Kidney capillary endothelial cell (primary cell): ENCODE results near the gene GDF15.

Source experiments
- DNase-seq: peaks from one replicate; pipeline ENCODE4 v3.0.0-alpha.2; 2018; ENCODE audit warnings: low spot score

GDF15 gene

DNA sequence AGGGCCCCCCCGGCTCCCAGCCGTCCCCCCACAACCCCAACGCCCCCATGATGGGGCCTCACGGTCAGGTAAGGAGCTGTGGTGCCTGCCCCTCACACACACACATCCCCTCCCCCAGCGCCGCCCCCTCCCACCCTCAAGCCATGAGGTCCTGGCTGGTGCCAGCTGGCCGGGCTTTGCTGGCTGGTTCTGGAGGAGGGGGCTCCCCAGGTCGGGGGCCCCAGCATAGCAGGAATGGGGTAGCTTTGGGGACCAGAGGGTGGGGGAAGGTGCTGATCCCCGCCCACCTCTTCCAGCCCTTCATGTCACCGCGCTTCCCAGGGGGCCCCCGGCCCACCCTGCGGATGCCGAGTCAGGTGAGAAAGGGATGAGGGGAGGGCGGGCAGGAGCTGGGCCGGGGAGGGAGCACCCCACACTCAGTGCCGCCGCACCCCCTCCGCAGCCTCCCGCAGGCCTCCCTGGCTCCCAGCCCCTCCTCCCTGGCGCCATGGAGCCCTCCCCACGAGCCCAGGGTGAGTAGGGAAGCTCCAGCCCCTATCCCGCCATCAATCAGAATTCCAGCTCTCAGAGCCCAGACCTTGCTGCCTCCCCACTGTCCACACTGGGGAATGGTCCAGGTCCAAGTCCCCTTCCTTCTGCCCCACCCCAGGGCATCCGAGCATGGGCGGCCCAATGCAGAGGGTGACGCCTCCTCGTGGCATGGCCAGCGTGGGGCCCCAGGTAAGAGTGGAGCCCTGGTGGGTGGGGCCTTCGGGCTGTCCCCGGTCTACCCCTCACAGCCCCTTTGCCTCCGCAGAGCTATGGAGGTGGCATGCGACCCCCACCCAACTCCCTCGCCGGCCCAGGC lies 45.6 kb downstream of the GDF15 start:
- DNase-seq: no peak

DNA sequence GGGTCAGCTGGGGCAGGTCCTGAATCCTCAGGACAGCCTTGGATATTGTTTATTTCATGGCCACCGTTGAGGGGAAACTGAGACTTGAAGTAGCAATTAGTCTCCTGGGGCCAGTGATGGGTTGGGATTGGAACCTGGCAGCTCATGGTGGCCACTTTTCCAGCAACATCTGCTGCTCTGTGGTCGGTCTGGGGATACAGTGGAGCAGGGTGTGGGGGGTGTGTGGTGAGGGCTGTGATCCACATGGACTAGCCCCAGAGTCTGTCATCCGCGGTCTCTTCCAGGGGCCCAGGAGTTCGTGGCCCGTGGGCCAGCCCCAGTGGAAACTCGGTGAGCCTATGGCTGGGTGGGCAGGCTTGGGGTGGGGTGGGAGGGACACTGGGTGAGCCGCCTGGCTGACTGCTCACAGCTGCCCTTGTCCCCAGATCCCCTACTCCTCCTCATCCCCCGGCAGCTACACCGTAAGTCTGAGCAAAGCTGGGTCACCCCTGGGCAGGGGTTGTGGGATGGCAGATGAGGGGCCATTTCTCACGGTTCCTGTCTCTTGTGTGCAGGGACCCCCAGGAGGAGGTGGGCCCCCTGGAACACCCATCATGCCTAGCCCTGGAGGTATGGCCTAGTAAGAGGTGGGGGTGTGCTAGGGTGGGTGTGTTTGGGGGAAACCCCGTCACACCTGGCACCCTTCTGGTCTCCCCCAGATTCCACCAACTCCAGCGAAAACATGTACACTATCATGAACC lies 46.5 kb downstream of the GDF15 start:
- DNase-seq: no peak

DNA sequence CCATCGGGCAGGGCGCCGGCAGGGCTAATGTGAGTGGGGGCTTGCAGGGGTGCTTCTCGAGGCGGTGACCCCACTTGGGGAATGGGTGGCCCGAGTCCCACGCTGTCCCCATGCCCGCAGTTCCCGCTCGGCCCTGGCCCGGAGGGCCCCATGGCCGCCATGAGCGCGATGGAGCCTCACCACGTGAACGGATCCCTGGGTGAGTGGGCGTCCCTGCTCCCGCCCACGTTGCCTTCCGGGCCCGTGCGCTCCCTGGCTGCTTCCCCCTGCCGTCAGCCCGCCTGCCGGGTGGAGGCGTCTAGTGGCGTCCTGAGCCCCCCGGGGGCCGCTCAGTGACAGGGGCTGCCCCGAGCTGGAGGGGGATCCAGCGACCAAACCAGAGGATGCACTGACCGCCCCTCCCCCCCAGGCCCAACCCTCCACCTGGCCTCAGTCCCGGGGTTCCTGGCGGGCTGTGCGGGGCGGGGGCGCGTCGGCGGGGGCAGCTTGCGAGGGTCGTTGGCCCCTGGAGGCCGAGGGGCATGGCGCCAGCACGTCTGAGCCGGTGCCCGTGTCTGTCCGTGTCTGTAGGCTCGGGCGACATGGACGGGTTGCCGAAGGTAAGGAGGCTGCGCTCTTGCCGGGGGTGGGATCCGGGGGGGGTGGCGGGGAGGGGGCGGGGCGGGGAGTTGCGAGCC lies 47.2 kb downstream of the GDF15 start:
- DNase-seq: no peak

DNA sequence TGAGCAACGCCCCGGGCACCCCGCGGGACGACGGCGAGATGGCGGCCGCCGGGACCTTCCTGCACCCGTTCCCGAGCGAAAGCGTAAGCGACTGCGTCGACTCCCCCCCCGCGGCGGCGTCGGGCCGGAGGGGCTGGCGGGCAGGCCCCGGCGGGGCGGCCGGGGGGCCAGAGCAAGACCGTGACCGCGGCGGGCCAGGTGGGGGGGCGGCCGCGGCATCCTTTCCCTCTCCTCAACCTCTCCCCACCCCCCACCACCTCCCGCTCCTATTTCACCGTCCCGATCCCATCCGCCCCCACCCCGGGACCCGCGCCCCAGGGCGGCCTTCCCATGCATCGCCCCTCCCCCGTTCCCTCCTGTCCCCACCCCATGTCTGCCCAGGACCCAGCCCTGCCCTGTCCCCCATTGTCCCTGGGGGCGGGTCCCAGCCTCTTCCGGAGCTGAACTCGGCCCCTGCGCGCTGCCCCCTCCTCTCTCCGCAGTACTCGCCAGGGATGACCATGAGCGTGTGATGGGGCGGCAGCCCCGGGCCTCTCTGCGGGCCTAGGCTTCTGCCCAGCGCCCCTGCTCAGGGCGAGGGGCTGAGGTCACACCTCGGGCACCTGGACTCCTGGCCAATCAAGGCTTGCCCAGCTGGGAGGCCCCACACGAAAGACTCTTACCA lies 47.9 kb downstream of the GDF15 start:
- no peak for DNase-seq

DNA sequence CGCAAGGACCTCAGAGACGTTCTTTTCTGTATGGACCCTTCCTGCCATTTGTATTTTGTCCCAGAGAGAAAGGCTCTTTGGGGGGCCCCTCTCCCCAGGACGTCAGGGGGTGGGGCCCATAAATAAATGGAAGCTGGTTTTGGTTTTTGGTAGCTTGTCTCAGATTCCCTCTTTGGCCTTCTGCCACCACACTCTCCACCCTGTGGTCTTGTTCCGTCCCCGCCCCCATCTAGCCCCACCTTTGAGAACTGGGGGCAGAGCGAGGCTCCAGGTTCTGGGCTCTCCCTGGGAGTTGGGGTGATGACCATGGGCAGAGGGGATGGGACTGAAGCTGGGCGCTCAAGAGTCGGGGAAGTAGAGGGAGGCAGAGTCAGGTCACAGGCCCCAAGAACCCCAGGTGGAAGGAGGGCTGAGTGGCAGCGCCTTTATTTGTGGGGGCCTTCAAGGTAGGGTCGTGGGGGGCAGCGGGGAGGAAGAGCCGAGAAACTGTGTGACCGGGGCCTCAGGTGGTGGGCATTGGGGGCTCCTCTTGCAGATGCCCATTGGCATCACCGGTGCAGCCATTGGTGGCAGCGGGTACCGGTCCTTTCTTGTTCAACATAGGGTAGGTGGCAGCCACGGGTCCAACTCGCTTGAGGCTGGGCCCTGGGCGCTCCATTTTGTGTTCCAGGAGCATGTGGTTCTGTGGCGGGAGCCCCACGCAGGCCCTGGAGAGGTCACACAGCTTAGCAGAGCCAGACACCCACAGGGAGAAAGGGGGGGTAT lies 48.6 kb downstream of the GDF15 start:
- DNase-seq: no peak

DNA sequence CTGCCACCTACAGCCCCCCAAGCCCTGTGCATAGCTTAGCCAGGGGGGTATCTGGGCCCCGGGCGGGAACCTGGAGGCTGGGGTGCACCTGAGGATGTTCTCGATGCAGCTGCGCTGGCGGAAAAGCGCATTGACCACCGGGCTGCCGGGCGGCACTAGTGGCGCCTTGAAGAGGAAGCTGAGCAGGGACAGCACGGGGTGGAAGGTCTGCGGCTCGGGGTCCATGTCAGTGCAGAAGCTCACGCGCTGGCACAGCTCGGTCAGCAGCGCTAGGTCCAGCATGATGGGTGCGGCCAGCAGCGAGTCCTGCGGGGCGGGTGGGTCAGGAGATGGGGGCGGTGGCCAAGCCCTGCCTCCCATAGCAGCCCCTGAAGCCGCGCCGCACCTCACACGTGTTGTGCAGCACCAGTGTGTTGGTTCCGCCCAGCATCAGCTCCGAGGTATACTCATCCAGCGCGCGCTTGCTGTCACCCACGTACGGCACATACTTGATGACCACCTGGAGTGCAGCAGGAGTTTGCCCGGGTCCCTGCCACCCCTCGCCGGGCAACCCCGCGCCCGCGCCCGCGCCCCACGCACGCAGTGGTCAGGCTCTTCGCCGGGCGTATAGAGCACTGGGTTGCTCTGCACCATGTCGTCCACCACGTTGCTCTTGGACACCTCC lies 49.4 kb downstream of the GDF15 start:
- DNase-seq: no peak

DNA sequence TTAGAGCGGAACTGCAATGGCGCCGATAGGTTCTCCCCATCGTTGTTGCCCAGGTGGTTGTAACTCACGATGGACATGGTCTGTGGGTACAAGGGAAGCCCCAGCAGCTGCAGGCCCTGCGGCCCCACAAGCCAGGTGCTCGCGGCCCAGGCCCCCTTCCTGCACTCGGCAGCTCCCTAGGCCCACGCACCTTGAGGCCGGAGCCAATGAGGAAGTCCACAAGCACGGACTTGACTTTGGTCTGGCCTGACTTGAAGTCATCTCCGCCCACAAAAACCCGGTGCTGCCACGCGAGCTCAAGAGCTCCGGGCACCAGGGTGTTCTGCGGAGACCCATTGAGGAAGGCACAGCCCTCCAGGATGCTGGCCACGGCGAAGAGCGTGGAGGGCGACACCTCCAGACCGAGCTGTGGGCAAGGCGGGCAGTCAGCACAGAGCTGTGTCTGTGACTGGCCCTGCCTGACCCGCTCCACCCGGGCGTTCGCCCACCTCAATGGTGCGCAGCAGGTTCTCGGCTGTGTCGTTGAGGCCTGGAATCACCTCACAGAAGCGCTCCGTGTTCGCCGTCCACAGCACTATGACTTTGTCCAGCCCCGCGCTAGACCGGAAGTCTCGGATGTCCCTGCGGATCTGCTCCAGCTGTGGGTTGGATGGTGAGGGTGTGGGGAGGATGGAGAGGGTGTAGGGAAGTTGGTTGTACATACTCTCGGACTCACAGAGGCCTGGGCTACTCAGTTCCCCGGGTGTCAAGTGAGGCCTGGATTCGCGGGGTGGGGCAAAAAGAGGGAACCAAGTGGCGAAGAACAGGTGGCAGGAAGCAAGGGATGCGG lies 50.1 kb downstream of the GDF15 start:
- DNase-seq: no peak

DNA sequence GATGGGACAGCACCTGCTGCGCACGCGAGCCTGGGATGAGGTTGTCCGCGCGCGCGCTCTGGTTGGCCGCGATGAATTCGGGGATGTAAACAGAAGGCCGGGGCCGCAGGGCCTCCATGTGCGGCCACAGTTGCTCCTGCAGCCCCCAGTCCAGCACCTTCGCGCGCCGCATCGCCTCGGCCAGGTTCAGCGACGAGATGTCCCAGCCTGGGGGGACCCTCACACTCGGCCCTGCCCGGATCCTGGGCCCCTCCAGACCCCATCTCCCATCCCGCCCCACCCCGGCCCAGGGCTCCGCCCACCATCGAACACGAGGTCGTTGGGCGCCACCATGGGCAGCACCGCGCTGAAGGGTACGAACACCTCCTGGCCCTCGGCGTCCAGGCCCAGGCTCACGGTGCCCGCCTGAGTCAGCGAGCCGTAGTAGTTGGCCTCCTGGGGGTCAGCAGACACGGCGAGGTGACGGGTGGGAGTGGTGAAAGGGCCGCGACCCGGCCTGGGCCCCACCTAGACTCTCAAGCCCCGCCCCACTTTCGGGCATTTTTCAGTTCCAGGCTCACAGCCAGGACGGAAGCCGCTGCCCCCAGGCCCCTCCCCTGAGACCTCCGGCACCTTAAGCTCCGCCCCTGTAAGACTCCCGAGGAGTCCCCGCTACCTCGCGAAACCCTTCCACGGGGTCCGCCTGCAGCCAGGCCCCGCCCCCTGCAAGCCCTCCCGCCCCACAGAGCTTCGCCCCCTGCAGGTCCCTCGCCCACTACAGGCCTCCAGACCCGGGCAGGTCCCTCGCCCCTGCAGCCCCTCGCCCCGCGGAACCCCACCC lies 50.9 kb downstream of the GDF15 start:
- DNase-seq: peak; percentile 71

DNA sequence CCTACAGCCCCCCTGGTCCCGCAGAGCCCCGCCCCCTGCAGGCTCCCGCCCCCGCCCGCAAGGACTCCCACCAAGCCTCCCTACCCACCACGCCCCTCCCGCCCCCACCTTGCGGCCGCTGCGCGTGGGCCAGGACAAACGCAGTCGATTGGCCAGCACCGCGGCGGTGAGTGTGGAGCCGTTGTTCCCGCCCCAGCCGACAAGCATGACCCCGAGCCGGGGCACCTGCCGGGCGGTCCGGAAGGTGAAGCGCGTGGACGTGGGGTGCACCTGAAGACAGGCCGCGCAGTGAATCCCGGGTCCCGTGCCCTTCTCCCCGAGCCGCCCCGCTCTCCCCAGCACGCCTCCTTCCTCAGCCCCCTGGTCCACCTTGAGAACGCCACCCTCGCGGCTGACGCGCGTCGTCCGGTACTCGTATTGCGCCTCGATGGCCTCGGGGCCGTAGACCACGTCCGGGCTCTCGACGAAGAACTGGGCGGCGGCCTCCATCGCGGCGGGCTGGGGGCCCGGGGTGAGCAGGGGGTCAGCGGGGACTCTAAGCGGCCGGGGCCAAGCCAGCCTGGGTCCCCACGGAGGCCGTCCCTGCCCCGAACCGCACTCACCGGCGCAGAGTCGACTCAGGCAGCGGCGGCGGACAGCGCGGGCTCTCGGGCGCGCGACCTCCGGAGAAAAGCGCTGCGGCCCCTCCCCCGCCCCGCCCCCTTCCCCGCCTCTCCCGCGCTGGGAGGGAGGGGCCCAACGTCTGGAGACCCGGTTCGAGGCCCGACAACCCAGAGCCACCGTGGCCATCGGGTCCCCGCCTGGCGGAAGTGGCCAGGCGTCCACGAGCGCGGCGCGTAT lies 51.8 kb downstream of the GDF15 start, which contains the start of gene ISYNA1:
Gene ISYNA1, minus strand, starts transcription at position 643 of the 840 bp plus-strand sequence. Its CDS starts 154 bp downstream, at position 489.
- no peak for DNase-seq

DNA sequence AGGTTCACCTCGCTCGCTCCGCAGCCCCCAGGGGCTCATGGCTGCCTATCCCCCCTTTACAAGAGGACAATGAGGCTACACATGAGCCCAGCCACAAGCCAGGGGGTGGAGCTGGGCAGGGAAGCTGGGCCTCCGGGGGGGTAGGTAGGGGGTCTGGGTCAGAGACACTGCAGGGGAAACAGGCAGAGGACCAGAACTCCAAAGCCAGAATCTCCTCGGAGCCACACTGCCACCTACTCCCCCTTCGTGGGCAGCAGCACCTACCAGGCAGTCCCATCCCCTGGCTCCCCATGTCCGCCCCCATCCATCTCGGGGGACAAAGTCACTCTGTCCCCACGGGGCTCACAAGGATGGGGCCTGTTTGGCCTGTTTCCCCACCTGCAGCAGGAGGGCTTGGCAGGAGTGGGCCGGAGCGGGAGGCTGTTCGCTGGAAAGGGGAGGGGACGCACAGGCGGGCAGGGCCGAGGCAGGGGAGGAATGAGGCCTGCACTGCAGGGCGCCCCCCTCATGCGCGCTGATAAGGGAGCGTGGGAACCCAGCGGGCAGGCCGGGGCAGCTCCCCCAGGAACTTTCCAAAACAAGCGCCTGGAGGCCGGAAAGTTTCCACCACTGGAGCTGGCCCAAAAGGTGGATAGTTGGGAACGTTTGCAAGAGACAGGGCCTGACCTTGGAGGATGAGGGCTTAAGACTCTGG lies 52.5 kb downstream of the GDF15 start:
- no peak for DNase-seq
